ENCODE measurements around the gene AMD1. TPM values are rescaled to one million over a fixed set of nuclear protein-coding genes. Genes with fewer than 3 reads are reported as not detected.

AMD1 gene
- total RNA-seq (2021), result 40.1 and 46.4 TPM in 2 replicates
- Bru-seq, nascent RNA, result percentile 99 among the genes with signal in this experiment
- BruChase-seq, experiment 1, labeled RNA remaining after a 2-hour chase, result percentile 97 among the genes with signal in this experiment
- percentile 97 among the genes with signal in this experiment for BruChase-seq, experiment 2, labeled RNA remaining after a 6-hour chase
- long read RNA-seq, full-length matches to known transcripts, result 80 of 96 reads
- long read RNA-seq, partial matches to known transcripts, result 2 of 96 reads
- long read RNA-seq, other reads (novel, unspliced or antisense), result 14 of 96 reads

DNA sequence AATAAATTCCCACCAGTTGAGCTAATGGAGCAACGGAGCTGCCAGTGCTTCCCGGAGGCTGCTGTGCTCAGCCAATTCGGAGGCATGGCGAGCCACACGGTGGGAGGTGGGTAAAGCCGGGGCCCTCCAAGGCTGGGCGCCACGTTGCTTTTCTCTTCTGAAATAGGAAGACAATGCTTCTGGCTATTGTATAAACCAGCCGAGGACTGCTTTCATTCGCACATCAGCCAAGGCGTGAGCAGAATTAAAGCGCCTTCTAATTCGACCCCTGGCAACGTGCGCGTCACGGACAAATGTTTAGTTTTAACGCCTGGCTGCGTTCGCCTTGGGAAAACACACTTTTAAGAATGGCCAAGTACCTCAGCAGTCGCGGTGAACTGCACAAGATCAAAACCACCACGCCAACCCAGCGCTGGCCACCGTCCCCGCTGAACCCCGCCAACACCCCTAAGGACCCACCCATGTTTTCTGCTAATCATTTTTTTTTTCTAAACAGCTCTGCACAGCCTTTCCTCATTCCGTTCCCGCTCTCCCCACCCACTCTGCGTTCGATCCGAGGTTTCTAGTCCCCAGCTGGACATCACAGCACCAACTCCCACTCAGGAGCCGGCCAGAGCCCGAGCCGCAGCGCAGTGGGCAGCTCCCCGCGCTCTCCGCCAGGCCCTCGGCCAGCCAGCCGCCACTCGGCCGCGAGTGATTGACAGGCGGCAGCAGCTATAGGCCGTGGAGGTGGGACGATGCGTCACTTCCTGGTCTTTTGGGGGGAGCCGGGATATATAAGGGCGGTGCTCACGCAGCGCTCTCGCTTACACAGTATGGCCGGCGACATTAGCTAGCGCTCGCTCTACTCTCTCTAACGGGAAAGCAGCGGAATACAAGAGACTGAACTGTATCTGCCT, at the start of gene AMD1:
AMD1 (plus strand) TSS at position 805 of the 899 bp plus-strand sequence. CDS start 321 bp downstream, outside the sequence.
- peak within 1 kb of the TSS; percentile 97 for H2AFZ ChIP-seq
- peak; percentile 93 to 95 for DNase-seq
- peaks cover 36% of the 10 kb centered on the region for H3K4me1 ChIP-seq (replicated peaks; ENCODE audit: insufficient read depth)
- H3K4me2 ChIP-seq, result peak within 1 kb of the TSS; percentile 79
- CTCF ChIA-PET, result interaction anchor here (0.6 to 1.3 kb wide), 5 partner anchors 8 to 390 kb away, joined by 3 to 4 read pairs (median 3); no protein-coding TSS in a partner anchor
- BruUV-seq (replicated peaks), result no TSS peak
- no peaks in the 10 kb centered on the region for H3K9me2 ChIP-seq (ENCODE audit: insufficient read depth)
- intact Hi-C loops (cut with micrococcal nuclease; ENCODE audit: unreplicated experiment), result loop anchor here (1.0 to 2.0 kb wide), 3 partner anchors 59 to 345 kb away; partner anchors contain the start of gene CDK19
- no peaks in the 10 kb centered on the region for H3K9me3 ChIP-seq (ENCODE audit: insufficient read depth, low read depth)
- 0 out of 2 replicates have a peak, but pooled peaks cover 3% of the 10 kb centered on the region for H3K36me3 ChIP-seq (ENCODE audit: low read depth)
- peaks cover 54% of the 10 kb centered on the region for H3K79me2 ChIP-seq (ENCODE audit: low read depth)
- peak within 1 kb of the TSS; percentile 90 for H3K4me3 ChIP-seq
- H3K27ac ChIP-seq, result peak within 1 kb of the TSS; percentile 73
- H3K27me3 ChIP-seq (ENCODE audit: insufficient read depth, low read depth), result no peaks in the 10 kb centered on the region
- H3F3A ChIP-seq (ENCODE audit: insufficient read depth, low read depth), result peaks cover 7% of the 10 kb centered on the region
- POLR2A ChIA-PET (ENCODE audit: unreplicated experiment), result interaction anchor here (0.5 to 2.2 kb wide), 23 partner anchors 11 to 1114 kb away, joined by 3 to 60 read pairs (median 5); partner anchors contain the start of gene CDK19
- no peak for TF ChIP-seq EZH2 (IDR thresholded peaks at IDR 0.05; ENCODE audit: low read depth)
- TF ChIP-seq, protein P1, sequence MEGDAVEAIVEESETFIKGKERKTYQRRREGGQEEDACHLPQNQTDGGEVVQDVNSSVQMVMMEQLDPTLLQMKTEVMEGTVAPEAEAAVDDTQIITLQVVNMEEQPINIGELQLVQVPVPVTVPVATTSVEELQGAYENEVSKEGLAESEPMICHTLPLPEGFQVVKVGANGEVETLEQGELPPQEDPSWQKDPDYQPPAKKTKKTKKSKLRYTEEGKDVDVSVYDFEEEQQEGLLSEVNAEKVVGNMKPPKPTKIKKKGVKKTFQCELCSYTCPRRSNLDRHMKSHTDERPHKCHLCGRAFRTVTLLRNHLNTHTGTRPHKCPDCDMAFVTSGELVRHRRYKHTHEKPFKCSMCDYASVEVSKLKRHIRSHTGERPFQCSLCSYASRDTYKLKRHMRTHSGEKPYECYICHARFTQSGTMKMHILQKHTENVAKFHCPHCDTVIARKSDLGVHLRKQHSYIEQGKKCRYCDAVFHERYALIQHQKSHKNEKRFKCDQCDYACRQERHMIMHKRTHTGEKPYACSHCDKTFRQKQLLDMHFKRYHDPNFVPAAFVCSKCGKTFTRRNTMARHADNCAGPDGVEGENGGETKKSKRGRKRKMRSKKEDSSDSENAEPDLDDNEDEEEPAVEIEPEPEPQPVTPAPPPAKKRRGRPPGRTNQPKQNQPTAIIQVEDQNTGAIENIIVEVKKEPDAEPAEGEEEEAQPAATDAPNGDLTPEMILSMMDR (conservative IDR thresholded peaks at IDR 0.05), result no peak
- peaks cover 34% of the 10 kb centered on the region for H4K20me1 ChIP-seq (ENCODE audit: insufficient read depth)

GRCh38 chr6:110826236-110827129, 48.1 kb upstream of the AMD1 start:
- TF ChIP-seq EZH2 (IDR thresholded peaks at IDR 0.05; ENCODE audit: low read depth), result no peak
- TF ChIP-seq, protein P1 (conservative IDR thresholded peaks at IDR 0.05), result no peak
- peak overlapping the region; percentile 80 for H3K27ac ChIP-seq
- peak overlapping the region; percentile 57 for H3K4me2 ChIP-seq
- DNase-seq, result peak; percentile 26 to 95
- no peaks in the 10 kb centered on the region for H3K9me2 ChIP-seq (ENCODE audit: insufficient read depth)
- H3K4me1 ChIP-seq (replicated peaks; ENCODE audit: insufficient read depth), result peaks cover 37% of the 10 kb centered on the region
- H3K27me3 ChIP-seq (ENCODE audit: insufficient read depth, low read depth), result no peaks in the 10 kb centered on the region
- ChIA-PET POLR2A (ENCODE audit: unreplicated experiment) (no interaction called here), CTCF (interaction anchor here (0.6 kb wide), 1 partner anchor 48 kb away, joined by 3 read pairs; the partner anchor contains the start of gene AMD1)
- no TSS peak for BruUV-seq (replicated peaks)
- H2AFZ ChIP-seq, result peak overlapping the region; percentile 78
- H3F3A ChIP-seq (ENCODE audit: insufficient read depth, low read depth), result peaks cover 33% of the 10 kb centered on the region
- no peaks in the 10 kb centered on the region for H3K36me3 ChIP-seq (ENCODE audit: low read depth)
- H3K4me3 ChIP-seq, result no peak overlapping the region; the same call in 1 of the 2 replicates
- H4K20me1 ChIP-seq (ENCODE audit: insufficient read depth), result no peaks in the 10 kb centered on the region
- intact Hi-C loops (cut with micrococcal nuclease; ENCODE audit: unreplicated experiment), result no loop called here
- no peaks in the 10 kb centered on the region for H3K9me3 ChIP-seq (ENCODE audit: insufficient read depth, low read depth)
- H3K79me2 ChIP-seq (ENCODE audit: low read depth), result no peaks in the 10 kb centered on the region
